Activated CD4-positive, CD25-positive, alpha-beta regulatory T cell treated with anti-CD3 and anti-CD28 coated beads, Interleukin-2, amount 50 U/mL, for 16 hours (primary cell): ENCODE measurements around the gene PTCRA.
"Not testable (repeated sequence)": the region's sequence is repeated elsewhere in the genome, so short reads cannot be mapped to it uniquely, and the experiment has no call there.

Experiments
- DNase-seq: peaks from one replicate; pipeline ENCODE4 v3.0.0-alpha.2; 2020; ENCODE audit warnings: low read depth, low spot score

Gene PTCRA

DNA sequence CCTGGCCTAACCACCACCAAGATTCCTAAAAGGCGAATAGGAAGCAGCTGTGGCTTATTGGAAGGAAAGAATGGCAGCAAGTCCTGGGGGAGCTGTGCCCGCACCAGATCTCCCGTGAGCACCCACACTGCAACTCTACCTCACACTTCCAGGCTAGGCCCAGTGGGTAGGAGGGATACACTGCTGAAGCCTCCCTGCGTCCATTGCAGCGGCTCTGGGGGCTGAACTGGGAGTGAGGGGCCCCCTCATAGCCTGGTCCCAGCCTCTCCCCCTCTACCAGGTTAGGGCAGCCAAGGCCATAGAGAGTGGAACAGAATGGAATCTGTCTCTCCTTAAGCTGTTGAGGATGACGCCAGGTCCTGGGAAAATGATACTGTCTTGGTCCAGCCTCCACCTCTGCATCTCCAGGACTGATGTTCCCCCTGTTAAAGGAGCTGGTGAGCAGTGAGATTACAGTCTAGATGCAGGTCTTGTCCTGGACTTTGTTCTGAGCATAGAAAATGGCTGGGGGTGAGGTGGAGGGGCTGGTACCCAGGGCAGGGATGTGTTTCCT lies 24.7 kb downstream of the PTCRA start:
- no peak for DNase-seq

DNA sequence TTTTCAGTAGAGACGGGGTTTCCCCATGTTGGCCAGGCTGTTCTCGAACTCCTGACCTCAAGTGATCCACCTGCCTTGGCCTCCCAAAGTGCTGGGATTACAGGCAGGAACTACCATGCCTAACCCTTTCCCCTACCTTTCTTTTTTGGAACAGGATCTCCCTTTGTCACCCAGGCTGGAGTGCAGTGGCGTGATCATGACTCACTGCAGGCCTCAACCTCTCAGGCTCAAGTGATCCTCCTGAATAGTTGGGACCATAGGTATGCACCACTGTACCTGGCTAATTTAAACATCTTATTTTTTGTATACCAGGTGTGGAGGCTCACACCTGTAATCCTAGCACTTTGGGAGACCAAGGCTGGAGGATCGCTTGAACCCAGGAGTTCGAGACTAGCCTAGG lies 25.5 kb downstream of the PTCRA start:
- DNase-seq = not testable (repeated sequence)

DNA sequence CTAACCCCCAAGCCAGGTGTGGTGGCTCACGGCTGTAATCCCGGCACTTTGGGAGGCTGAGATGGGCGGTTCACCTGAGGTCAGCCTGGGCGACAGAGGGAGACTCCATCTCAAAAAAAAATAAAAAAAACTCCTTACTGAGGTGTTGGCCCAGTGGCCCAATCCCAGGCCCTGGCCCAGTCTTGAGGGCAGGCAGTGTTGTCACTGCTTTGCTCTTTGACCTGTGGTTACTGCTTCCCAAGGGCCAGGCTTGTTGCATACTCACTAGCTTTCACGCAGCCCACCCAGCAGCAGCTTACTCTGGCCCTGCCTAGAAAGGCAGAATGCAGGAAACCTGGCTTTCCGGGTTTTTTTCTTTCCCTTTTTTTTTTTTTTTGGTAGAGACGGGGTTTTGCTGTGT lies 26.6 kb downstream of the PTCRA start:
- DNase-seq = no peak

DNA sequence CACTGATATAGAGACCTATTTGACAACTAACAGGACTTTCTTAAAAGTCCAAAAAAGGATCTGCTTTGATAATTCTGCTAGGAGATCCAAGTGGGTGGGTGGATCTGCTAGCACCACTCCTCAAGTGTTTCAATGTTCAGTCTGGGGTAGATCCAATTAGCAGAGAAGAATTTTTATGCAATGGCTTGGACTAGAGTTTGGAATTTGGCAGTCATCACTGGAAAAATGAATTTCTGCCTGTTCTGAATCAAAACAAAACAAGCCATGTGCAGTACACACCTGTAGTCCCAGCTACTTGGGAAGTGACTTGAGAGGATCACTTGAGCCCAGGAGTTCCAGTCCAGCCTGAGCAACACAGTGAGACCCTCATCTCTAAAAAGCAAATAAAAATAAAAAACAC lies 32.1 kb downstream of the PTCRA start:
- no peak for DNase-seq

DNA sequence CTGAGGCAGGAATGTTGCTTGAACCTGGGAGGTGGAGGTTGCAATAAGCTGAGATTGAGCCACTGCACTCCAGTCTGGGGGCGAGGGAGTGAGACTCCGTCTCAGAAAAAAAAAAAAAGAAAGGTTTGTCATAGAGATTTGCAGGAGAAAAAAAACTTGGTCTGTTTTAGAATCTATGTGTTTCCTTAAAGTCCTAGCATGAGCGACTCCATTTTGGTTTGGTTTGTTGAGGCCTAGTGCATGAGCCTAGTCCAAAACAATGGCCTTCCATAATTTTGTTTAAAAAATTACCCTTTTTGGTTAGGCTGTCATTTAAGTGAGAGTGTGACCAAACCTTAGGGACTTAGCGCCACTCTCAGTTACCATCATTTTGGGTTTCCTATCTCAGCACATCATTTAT lies 36.5 kb downstream of the PTCRA start:
- no peak for DNase-seq

DNA sequence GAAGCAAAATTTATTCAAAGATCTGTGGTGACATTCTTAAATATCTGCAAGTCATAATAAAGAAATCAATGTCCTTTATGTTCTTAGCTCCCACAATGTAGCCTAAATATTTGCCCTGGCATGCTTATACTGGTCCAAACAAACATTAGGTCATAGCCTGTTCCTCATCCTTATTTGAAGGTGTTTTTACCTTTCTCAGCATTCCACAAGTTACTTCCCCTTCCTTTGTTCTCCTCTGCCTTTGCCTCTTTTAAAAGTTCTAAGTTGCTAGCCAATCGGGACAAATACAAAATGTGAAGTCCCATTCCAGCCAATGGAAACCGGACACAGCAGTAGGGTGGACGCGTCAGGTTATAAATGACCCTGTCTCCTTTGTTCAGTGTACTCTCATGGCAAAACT lies 38.6 kb downstream of the PTCRA start:
- not testable (repeated sequence) for DNase-seq

DNA sequence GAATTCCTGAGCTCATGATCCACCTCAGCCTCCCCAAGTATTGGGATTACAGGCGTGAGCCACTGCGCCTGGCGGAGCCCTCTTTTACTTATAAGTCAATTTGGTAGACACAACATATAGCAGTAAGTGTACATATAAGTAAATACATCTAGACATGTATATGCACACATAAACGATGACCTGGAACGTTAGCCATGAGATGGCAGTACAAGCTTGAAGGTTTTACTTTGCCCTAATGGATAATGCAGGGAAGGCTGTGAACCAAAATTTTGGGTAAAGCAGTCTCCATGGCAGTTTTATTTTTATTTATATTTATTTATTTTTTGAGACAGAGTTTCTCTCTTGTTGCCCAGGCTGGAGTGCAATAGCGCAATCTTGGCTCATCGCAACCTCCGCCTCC lies 42.3 kb downstream of the PTCRA start:
- DNase-seq = no peak

DNA sequence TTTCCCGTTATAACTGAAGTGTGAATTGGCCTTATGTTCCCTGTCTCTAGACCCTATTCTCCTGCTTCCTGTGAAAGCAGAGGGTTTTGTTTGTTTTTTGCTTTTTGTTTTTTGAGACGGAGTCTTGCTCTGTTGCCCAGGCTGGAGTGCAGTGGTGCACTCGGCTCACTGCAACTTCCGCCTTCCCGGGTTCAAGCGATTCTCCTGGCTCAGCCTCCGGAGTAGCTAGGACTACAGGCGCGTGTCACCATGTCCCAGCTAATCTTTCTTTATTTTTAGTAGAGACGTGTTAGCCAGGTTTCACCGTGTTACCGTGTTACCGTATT lies 44.0 kb downstream of the PTCRA start:
- DNase-seq = no peak

DNA sequence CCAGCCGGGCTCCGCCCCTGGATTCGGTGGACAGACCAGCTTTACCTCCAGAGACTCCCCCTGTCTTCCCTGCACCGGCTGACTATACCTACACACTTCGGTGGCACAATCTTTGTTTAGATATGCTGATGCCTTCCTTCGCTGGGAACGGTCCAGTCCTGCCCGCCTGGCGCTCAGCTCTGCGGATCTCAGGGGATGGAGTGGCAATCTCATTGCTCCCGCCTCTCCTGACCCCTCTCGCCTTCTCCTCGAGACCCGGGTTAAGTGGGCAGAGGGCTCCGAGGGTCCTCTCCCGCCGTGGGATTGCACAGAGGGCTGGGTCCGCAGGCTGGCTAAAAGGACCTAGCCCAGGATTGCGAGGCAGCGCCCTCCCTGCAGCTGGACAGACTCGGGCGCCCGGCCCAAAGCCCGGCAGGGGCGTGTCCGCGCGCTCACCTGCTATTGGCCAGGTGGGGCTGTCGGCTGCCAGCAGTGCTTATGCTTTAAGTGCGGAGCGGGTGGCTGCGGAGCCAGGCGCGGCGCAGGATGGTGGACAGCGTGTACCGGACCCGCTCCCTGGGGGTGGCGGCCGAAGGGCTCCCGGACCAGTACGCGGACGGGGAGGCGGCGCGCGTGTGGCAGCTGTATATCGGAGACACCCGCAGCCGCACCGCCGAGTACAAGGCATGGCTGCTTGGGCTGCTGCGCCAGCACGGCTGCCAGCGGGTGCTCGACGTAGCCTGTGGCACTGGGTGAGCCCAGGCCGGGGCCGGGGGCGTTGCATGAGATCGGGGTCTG lies 44.6 kb downstream of the PTCRA start, which contains the start of gene GNMT:
GNMT (plus strand) TSS at position 512 of the 777 bp plus-strand sequence; CDS start at position 526, 14 bp downstream.
- DNase-seq = no peak

DNA sequence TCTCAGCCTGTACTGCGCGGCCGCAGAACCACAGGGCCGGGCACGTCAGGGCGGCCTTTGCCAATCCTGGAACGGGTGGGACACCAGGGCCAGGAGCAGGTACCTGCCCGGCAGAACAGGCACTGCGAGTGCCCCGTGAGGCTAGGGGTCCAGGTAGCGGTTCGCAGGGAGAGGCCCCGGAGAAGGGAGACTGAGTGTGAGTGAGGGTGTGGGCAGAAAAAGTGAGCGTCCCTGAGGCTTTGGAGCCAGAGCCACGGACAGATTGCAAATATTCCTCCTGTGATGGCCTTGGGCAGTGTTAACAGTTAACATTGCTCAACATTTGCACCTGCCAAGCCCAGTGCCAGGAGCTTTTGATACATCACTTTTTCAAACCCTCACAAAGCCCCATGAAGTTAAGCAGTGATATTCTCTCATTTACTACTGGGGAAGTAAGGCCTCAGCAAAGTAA lies 45.2 kb downstream of the PTCRA start:
- DNase-seq = no peak

DNA sequence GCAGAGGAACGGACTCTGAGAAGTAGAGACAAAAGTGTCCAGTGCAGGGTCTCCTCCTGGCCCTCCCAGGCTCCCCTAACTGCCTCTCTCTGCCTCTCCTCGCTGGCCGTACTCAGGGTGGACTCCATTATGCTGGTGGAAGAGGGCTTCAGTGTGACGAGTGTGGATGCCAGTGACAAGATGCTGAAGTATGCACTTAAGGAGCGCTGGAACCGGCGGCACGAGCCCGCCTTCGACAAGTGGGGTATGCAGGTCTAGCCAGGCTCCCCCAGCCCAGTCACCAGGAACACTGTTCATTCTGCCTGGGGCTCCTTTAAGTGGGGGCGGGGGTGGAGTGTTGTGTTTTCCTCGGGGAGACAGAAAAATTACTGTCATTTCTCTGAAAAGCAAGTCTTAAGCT lies 46.2 kb downstream of the PTCRA start:
- DNase-seq = no peak

DNA sequence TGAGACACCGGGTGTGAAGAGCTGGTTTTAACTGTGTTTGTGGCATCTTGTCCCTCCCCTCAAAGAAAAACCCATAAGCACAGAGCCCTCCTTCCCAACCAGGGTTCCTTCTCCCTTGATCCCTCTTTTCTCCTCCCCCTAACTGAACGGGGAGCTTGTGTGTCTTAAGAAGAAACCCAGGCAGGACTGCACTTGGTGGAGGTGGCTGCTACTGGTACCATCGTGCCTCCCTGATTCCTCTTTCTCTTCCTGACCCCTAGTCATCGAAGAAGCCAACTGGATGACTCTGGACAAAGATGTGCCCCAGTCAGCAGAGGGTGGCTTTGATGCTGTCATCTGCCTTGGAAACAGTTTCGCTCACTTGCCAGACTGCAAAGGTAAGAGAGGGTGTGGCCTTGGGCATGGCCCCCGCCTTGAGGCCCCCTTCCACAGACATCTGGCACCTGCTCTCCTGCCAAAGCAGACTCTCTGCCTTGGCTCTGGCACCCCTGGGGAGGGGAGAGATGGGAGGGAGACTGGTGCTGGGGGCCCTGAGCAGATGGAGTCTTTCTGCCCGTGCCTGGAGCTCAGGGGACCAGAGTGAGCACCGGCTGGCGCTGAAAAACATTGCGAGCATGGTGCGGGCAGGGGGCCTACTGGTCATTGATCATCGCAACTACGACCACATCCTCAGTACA lies 46.8 kb downstream of the PTCRA start:
- DNase-seq = no peak

DNA sequence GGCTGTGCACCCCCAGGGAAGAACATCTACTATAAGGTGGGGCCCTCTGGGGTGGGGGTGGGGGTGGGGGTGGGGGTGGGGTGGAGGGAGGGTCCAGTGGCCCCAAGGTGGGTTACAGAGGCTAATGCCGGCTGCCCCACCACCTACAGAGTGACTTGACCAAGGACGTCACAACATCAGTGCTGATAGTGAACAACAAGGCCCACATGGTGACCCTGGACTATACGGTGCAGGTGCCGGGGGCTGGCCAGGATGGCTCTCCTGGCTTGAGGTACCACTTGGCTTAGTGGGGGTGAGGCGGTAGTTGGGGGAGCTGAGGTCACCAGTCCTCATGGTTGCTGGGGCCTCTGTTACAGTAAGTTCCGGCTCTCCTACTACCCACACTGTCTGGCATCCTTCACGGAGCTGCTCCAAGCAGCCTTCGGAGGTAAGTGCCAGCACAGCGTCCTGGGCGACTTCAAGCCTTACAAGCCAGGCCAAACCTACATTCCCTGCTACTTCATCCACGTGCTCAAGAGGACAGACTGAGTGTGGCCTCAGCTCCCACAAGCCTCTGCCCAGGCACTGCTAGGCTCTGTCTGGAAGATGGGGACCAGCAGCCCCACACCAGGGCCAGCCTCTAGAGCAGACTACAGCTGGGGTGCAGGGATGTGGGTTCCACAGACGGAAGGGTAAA lies 47.5 kb downstream of the PTCRA start:
- DNase-seq = no peak

DNA sequence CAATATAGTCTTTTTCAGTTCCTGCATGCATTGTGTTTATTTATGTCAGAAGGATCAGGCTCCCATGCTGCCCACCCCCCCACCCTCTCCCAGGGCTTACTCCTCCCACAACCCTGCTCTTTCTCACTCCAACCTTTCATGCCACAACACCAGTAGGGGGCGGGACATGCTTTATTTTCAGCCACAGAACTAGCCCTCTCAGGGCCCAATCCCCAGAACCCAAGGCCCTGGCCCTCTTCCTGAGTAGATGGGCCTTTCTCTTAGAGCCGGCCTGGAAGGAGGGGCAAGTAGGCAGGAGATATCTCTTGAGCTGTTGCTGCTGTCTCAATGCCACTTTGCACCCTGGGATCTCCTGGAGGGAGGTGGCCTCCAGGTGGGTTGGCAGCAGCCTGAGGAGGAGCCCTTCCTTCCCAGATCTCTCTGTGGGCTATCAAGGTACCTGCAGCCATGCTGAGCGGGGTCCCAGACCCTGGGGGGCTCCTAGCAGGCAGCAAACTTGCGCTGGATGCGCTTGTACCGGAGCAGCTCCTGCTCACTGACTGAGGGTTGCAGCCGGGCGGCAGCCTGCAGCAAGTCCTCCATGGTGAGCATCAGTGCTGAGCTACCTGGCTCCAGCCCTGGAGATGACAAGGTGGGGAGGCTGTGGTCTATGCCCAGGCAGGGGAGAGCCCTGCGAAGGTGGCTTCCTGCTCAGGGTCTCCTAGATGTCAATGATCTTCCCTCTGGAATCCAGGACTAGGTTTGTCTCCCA lies 48.2 kb downstream of the PTCRA start:
- no peak for DNase-seq

DNA sequence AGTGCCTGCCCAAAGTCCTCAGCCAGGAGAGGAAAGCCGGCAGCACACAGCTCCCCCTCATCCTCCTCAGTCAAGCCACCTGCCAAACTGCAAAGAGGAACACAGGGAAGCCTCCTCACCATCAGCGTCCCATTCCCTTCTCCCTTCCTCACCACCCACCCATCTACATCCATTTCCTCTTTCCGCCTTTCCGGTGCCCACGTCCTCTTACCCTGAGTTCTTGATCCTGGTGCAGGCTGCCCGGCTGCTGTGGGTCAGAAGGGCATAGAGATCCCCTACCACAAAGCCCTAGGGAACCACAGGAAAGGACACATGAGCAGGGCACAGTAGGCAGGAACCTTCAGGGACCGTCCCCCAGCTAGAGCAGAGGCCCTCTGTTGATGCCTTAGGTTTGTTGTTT lies 50.7 kb downstream of the PTCRA start:
- no peak for DNase-seq

DNA sequence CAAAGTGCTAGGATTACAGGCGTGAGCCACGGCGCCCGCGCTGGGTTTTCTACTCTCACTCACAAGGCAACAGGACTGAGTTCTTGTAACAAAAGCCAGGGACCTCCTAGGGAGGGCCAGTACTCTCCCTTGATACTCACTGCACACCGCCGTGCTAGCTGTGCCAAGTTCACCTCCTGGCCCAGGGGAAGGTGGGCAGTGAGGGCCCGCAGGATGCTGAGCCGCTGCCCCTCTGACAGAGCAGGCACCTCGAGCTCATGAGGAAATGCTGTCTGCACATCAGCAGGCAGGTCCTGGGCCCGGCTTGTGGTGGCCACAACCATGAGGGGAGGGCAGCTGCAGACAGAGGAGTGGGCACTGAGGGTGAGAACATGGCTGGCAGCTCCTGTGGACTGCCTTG lies 51.4 kb downstream of the PTCRA start:
- no peak for DNase-seq

DNA sequence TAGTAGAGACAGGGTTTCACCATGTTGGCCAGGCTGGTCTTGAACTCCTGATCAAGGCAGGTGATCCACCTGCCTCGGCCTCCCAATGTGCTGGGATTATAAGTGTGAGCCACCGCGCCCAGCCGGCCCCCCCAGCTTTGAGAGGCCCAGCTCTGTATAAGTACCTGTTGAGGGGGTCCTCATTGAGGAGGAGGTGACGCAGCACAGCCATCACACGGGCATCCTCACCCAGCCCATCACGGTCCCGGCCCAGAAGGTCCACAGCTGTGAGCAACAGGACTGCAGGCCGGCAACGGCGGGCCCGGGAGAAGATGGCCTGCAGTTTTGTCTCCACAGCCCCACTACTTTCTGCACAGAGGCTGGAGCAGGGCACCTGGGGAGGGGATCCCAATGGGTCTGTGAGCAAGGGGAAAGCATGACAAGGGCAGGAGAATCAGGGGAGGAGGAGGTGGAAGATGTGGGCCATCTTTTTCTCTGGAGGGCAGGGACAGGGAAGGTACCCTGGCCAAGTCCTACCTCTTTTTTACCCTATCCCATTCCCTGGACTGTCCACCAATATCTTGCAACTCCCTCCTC lies 52.4 kb downstream of the PTCRA start:
- DNase-seq = no peak

DNA sequence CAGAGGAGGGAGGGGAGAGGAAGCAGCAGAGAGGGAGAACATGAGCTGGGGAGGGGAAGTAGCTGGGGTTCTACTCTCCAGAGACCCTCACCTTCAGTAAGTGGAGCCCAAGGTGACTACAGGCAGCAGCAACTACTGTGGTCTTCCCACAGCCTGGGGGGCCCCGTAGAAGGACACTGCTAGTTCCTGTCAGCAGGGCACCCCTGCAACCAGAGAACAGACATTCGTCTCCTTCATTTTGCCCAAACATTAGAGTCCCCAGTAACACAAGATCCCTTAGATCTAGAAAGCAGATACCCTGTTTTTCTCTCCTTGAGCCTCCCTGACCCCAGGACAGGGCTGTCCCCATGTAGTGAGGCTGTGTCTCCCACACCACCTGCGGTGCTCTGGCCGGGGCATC lies 52.9 kb downstream of the PTCRA start:
- DNase-seq = no peak

DNA sequence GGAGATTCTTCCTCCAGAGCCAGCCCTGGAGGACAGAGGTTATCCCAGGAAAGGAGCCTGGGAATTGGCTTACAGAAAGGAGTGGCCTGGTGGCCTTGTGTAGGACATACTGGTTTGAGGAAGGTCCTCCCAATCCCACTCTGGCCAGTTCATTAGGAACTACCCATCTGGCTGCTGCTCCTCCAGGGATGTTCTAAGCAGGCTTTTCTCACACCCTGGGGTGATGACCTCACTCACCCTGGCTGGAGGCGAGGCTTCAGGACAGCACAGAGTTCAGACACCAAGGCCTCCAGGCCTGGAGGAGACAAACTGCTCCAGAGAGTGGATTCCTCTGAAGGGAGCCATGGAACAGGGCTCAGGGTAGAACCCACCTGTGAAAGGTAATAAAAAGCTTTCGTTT lies 53.6 kb downstream of the PTCRA start:
- no peak for DNase-seq

DNA sequence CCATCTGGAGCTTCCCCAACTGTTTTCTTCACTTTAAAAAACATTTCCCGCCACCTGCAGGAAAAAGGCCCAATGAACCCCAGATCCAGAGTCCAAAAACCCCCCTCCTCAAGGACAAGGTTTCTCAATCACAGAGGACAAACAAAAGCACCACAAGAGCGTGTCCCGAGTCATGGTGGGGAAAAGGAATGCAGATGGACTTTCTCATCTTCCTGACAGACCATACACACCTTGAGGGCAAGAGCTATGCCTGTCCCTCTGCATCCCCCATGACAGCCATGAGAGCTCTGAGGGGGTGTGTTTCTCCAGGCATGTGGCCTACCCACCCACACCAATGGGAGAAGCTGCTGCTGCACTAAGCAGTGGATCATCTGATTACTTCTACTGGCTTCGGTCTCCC lies 54.1 kb downstream of the PTCRA start:
- DNase-seq = no peak

DNA sequence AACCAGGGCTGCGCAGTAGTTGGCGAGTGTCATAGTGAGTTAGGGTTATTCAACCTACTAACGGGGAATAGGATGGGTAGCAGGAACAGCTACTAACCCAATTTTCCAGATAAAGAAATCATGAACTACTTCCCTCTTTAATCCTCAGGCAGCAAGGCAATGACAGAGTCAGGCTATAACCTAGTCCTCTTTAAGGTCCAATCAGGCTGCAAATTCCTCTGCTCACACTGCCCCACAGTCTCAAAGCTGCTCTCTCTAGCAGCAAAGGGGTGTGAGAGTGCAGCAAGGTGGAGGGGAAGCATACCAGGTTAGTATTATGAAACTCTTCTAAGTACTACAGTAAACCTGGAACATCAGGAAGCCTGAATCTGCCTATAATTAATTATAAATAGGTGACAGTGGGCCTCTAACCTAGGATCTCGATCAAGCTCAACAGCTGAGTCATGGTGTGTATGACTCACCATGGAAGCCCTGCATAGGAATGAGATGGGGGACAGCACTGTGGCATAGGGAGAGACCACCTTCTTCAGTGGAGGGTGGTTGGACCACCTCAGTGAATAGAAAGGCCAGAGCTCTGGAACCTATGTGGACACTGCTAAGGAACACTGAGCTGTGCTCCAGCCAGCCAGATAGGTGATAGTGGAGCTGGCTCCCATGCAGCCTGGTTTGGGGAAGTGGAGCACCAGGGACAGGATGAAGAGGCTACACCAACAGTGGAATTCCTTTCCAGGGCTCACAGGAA lies 55.2 kb downstream of the PTCRA start:
- DNase-seq = no peak
